ENCODE data around the gene RNASE12. TPM values are rescaled to one million over a fixed set of nuclear protein-coding genes. Genes with fewer than 3 reads are reported as not detected.

The RNASE12 gene
- total RNA-seq, 1 donor from 2014 or later, result not detected

- H3K27ac Mint-ChIP-seq (ENCODE audit: unreplicated experiment), result no peak overlapping the region
- H3K36me3 Mint-ChIP-seq (ENCODE audit: unreplicated experiment), result peaks cover 9% of the 10 kb centered on the region
- peaks cover 41% of the 10 kb centered on the region for H3K27me3 Mint-ChIP-seq (ENCODE audit: unreplicated experiment)
- peaks cover 29% of the 10 kb centered on the region for H3K9me3 Mint-ChIP-seq (ENCODE audit: unreplicated experiment)
- DNase-seq, result no peak
- H3K4me1 Mint-ChIP-seq (ENCODE audit: low read depth, unreplicated experiment), result peaks cover 8% of the 10 kb centered on the region
- H3K4me3 Mint-ChIP-seq (ENCODE audit: unreplicated experiment), result peak overlapping the region; percentile 94
- TF ChIP-seq, protein P1, sequence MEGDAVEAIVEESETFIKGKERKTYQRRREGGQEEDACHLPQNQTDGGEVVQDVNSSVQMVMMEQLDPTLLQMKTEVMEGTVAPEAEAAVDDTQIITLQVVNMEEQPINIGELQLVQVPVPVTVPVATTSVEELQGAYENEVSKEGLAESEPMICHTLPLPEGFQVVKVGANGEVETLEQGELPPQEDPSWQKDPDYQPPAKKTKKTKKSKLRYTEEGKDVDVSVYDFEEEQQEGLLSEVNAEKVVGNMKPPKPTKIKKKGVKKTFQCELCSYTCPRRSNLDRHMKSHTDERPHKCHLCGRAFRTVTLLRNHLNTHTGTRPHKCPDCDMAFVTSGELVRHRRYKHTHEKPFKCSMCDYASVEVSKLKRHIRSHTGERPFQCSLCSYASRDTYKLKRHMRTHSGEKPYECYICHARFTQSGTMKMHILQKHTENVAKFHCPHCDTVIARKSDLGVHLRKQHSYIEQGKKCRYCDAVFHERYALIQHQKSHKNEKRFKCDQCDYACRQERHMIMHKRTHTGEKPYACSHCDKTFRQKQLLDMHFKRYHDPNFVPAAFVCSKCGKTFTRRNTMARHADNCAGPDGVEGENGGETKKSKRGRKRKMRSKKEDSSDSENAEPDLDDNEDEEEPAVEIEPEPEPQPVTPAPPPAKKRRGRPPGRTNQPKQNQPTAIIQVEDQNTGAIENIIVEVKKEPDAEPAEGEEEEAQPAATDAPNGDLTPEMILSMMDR (IDR thresholded peaks at IDR 0.05; ENCODE audit: partially characterized antibody, unreplicated experiment), result no peak
Measured at GRCh38 chr14:20626274-20626673, 35.1 kb upstream of the RNASE12 start.

DNA sequence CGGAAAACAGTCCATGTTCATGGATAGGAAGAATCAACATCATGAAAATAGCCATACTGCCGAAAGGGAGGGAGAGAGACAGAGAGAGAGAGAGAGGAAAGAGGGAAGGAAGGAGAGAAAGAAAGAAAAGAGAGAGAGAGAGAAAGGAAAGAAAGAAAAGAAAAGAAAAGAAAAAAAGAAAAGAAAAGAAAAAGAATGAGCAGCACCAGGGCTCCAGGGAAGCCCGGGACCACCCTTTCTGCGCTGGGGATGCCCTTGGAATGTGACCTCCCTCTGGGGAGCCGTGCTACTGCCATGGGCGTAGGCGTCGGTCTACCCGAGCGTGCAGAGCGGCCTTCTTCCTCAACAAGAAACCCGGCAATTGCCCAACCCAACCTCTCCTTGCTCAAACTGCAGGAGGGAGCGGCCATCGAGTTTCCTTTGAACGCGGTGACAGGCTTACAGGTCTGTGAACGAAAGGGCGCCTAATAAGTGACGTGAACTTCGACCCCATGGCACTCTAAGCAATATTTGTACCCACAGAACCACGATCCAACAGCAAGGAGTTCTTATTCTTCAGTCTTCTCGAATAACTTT is 33.4 kb upstream of the RNASE12 start:
- DNase-seq, result peak; percentile 44
- Mint-ChIP-seq H3K27ac (ENCODE audit: unreplicated experiment) (no peak overlapping the region), H3K4me3 (ENCODE audit: unreplicated experiment) (peak overlapping the region; percentile 94), H3K36me3 (ENCODE audit: unreplicated experiment) (peaks cover 9% of the 10 kb centered on the region), H3K4me1 (ENCODE audit: low read depth, unreplicated experiment) (peaks cover 5% of the 10 kb centered on the region), H3K9me3 (ENCODE audit: unreplicated experiment) (peaks cover 20% of the 10 kb centered on the region), H3K27me3 (ENCODE audit: unreplicated experiment) (peaks cover 32% of the 10 kb centered on the region)
- TF ChIP-seq, protein P1 (IDR thresholded peaks at IDR 0.05; ENCODE audit: partially characterized antibody, unreplicated experiment), result no peak

- no peak for DNase-seq
- TF ChIP-seq, protein P1 (IDR thresholded peaks at IDR 0.05; ENCODE audit: partially characterized antibody, unreplicated experiment), result no peak
- Mint-ChIP-seq H3K36me3 (ENCODE audit: unreplicated experiment) (peaks cover 9% of the 10 kb centered on the region), H3K4me3 (ENCODE audit: unreplicated experiment) (peak overlapping the region; percentile 94), H3K27ac (ENCODE audit: unreplicated experiment) (no peak overlapping the region), H3K4me1 (ENCODE audit: low read depth, unreplicated experiment) (peaks cover 5% of the 10 kb centered on the region), H3K9me3 (ENCODE audit: unreplicated experiment) (peaks cover 20% of the 10 kb centered on the region), H3K27me3 (ENCODE audit: unreplicated experiment) (peaks cover 32% of the 10 kb centered on the region)
Measured at GRCh38 chr14:20623798-20624197, 32.6 kb upstream of the RNASE12 start.

DNA sequence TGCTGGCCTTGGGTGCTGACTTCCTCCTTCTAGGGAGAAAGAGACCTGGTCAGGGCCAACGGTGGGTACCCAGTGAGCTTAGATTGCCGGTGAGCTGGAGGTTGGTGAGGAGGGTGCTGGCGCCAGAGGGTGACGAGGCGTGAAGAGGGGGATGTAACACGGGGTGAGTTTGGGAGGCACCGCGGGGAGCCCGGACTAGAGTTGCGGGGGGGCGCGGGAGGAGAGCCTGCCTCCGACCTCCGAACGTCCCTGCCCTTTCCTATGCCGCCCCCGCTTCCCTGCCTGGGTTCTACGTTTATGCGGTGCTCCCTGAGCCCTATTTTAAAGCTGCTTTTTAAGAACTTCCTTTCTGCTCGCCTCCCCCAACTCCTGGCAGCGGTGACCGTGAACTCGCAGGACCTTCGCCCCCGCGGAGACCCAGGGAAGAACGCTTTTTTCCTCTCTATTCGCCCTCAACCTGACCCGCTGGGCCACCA is 31.7 kb upstream of the RNASE12 start:
- Mint-ChIP-seq H3K9me3 (ENCODE audit: unreplicated experiment) (peaks cover 20% of the 10 kb centered on the region), H3K4me1 (ENCODE audit: low read depth, unreplicated experiment) (peaks cover 5% of the 10 kb centered on the region)

More for the DNA sequence above, 31.7 kb upstream of the RNASE12 start:
- TF ChIP-seq, protein P1 (IDR thresholded peaks at IDR 0.05; ENCODE audit: partially characterized antibody, unreplicated experiment), result no peak
- peaks cover 25% of the 10 kb centered on the region for H3K27me3 Mint-ChIP-seq (ENCODE audit: unreplicated experiment)
- peaks cover 9% of the 10 kb centered on the region for H3K36me3 Mint-ChIP-seq (ENCODE audit: unreplicated experiment)
- H3K4me3 Mint-ChIP-seq (ENCODE audit: unreplicated experiment), result peak overlapping the region; percentile 76
- H3K27ac Mint-ChIP-seq (ENCODE audit: unreplicated experiment), result no peak overlapping the region
- DNase-seq, result no peak

Data from glutamatergic neuron (in vitro differentiated cells).